ENCODE results near the gene DERL3.
"Not testable (repeated sequence)": the region's sequence is repeated elsewhere in the genome, so short reads cannot be mapped to it uniquely, and the experiment has no call there.

DERL3 gene

DNA sequence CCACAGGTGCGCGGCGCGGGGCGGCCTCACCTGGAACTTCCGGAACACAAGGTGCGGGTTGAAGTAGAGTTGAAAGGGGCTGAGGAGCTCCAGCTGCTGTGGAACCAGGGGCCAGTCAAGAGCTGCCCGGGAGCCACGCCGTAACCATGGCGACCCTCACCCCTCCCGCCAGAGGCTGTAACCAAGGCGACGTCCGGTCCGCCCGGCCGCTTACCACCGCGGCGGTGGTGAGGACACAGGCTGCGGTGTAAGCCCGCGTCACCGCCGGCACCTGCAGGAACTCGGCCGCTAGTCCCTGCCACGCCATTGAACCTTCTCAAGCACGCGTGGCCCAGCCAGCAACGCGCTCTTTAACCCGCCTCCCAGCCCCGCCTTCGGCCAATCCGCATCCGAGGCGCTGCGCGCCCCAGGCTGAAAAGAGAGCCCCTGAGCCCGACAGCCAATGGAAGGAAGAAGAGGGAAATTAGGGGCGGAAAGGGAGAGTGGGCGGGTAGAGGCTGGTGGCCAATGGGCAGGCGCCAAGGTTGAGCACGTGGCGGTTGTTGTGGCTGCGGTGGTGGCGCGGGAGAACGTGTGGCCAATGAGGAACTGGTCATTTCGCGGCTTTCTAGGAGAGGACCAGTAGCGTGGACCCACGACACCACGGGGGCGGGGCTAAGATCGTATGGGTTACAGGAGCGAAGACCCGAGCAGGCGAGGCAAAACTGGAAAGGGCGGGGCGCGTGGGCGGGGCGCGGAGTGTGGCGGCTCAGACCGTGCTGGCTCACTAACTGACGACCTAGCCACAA lies at the start of gene DERL3:
DERL3 (minus strand) TSS at position 326 of the 788 bp plus-strand sequence; CDS start at position 307, 19 bp downstream.
- DNase-seq = peak; percentile 97

DNA sequence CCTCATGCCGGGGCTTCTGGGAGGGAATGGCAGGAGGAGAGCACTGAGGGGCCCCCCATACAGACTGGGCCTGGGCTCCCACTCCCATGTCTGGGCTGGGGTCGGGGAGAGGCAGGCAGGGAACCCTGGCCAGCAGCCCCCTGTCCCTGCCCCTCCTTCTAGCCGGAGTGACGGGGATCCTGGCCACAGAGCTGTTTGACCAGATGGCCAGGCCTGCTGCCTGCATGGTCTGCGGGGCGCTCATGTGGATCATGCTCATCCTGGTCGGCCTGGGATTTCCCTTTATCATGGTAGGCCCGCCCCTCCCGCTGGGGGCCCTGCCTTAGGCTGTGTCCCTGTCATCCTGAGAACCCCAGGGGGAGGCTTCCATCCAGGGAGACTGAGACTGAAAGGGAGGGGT lies 45.3 kb upstream of the DERL3 start:
- DNase-seq = no peak

DNA sequence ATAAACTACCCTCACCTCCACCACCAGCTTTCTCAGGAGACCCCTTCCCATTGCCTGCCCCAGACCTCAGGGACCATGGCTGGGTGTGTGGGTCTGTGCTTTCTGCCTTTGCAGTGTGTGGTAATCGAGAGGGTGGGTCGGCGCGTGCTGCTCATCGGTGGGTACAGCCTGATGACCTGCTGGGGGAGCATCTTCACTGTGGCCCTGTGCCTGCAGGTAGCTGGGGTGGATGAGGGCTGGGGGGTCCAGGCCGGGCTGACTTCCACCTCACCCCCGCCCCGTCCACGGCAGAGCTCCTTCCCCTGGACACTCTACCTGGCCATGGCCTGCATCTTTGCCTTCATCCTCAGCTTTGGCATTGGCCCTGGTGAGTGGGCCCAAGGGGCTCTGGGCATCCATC lies 44.9 kb upstream of the DERL3 start:
- no peak for DNase-seq

DNA sequence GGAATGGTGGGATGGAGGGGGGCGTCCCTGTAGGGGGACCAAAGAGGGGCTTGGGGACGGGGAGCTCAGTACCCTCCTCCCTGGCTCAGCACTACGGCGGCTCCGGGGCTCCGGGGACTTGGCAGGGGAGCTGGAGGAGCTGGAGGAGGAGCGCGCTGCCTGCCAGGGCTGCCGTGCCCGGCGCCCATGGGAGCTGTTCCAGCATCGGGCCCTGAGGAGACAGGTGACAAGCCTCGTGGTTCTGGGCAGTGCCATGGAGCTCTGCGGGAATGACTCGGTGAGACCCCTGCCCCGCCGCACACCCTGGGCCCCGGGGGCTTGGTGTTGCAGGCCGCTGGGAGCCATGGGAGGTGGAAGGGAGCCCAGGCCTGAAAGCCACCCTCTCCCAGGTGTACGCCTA lies 43.6 kb upstream of the DERL3 start:
- no peak for DNase-seq

DNA sequence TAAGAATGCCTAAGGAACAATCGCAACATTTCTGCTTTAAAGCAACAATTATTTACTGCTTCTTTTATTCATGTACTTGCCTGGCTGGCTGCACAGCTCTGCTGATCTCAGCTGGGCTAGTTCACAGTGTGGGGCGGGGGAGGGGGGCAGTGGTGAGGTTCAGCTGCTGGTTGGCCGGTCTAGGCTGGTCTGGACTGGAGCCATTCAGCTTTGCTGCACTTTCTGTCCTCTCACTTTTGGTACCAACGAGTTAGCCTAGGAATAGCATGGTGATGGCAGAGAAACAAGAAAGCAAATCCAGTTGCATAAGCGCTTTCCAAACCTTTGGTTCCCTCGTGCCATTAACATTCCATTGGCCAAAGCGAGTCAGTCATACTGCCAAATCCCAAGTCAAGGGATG lies 39.4 kb upstream of the DERL3 start:
- DNase-seq = no peak

DNA sequence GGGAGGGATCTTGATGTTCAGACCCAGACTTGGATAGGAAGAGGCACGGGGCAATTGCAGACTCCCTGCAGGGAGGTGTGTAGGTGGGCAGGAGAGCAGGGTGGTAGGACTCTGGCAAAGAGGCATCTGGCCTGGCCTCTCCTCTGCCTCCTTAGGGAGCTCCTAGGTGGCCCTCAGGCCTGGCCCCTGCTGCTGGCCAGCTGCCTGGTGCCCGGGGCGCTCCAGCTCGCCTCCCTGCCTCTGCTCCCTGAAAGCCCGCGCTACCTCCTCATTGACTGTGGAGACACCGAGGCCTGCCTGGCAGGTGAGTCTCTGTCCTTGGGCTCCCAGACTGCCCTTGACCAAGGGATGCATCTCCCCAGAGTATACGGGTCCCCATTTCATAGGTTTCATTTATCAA lies 38.8 kb upstream of the DERL3 start:
- no peak for DNase-seq

DNA sequence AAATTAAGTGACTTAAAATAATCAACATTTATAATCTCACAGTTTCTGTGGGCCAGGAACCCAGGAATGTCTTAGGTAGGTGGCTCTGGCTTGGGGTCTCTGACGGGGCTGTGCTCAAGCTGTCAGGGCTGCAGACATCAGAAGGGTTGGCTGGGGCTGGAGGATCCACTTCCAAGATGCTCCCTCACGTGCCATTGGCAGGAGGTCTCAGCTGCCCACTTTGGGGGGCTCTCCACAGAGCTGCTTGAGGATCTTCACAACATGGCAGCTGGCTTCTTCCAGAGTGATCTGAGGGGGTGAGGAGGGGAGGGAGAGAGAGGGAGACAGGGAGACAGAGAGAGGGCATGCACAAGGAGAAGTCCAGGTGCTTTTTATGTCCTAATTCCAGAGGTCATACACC lies 37.0 kb upstream of the DERL3 start:
- no peak for DNase-seq

DNA sequence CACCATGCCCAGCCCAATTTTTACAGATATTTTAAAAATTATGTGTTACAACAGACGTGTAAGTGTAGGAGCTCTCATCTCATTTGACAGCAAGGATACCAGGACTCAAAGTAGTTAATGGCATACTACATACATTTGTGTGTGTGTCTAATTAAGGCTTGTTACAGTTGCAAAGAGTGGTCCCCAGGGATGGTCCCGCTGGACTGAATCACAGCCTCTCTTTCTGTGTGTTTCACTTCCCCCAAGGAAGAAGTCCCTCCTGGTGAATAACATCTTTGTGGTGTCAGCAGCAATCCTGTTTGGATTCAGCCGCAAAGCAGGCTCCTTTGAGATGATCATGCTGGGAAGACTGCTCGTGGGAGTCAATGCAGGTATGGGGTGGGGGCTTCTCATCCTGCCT lies 36.1 kb upstream of the DERL3 start:
- DNase-seq = no peak

DNA sequence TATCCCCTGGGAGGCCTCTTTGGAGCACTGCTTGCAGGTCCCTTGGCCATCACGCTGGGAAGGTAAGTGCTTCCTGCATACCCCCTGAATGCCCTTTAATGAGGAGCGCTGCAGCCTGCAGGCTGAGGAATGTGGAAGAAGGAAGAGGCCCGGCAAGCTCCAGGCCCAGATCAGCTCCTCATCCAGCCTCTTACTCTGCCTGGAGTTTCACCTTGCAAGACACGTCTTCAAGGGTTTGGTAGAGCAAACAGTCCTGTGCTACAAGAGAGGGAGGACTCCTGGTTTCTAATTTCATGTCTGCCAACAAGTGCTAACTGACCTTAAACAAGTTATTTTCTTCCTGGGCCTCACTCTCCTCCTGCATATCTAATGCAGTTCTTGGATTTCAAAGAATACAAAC lies 29.8 kb upstream of the DERL3 start:
- no peak for DNase-seq

DNA sequence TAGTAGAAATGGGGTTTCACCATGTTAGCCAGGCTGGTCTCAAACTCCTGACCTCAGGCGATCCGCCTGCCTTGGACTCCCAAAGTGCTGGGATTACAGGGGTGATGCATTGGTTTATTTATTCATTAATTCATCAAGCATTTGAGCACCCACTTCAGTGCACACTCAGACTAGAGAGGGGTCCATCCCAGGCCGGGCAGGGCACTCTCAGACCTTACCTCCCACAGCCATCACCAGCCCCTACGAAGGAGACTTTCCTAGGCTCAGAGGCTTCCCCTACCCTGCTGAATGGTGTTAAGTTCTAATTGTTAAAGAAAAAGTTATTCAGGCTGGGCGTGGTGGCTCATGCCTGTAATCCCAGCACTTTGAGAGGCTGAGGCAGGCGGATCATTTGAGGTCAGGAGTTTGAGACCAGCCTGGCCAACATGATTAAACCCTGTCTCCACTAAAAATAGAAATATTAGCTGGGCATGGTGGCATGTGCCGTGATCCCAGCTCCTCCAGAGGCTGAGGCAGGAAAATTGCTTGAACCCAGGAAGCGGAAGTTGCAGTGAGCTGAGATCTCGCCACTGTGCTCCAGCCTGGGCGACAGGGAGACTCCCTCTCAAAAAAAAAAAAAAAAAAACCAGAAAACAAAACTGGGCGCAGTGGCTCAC lies 25.8 kb upstream of the DERL3 start:
- not testable (repeated sequence) for DNase-seq

DNA sequence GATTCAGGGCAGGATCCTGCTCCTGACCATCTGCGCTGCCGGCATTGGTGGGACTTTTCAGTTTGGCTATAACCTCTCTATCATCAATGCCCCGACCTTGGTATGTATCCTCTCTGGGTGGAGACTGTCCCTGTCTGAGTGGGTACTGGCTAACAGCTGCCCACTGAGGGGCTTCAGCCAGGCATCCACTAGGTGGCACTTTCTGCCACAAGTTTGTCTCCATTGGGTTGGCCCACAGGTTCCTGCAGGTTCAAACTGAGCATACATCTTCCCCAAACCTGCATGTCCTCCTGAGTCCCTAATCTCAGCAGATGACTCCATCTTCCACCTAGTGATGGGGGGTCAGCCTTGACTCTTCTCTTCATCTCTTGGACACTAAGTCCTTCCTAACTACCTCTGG lies 23.3 kb upstream of the DERL3 start:
- DNase-seq = peak; percentile 48

DNA sequence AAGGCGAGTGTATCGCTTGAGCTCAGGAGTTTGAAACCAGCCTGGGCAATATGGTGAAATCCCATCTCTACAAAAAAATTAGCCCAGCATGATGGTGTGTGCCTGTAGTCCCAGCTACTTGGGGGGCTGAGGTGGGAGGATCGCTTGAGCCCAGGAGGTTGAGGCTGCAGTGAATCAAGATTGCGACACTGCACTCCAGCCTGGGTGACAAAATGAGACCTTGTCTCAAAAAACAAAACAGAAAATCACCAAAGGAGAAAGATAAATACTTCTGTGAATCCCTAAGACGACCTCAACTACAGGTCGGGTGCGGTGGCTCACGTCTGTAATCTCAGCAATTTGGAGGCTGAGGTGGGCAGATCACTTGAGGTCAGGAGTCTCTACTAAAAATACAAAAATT lies 21.4 kb upstream of the DERL3 start:
- not testable (repeated sequence) for DNase-seq

DNA sequence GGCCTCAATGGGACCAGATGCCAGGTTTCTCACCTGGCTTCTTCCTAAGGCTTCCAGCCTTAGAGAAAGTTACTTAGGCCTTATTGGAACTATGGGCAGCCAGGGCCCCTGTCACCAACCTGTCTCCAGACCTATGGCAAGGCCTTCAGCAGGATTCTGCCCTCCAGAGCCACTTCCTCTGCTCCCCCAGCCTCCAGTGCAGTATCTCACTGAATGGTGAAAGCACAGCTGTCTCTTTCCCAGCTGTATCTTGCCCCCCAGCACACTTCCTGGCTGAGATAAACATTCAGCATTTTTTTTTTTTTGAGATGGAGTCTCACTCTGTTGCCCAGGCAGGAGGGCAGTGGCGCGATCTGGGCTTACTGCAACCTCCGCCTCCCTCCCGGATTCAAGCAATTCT lies 20.4 kb upstream of the DERL3 start:
- no peak for DNase-seq

DNA sequence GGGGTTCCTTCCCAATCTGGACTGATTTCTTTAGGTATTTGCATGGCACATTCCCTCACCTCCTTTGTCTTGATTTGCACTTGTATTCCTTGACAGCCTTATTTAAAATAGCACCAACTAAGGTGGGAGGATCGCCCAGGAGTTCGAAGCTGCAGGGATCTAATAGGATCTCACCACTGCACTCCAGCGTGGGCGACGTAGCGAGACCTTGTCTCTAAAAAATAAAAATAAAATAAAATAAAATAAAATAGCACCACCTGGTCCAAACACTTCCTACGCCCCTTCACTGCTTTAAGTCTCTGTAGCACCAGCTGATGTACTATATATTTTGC lies 19.6 kb upstream of the DERL3 start:
- DNase-seq = no peak

DNA sequence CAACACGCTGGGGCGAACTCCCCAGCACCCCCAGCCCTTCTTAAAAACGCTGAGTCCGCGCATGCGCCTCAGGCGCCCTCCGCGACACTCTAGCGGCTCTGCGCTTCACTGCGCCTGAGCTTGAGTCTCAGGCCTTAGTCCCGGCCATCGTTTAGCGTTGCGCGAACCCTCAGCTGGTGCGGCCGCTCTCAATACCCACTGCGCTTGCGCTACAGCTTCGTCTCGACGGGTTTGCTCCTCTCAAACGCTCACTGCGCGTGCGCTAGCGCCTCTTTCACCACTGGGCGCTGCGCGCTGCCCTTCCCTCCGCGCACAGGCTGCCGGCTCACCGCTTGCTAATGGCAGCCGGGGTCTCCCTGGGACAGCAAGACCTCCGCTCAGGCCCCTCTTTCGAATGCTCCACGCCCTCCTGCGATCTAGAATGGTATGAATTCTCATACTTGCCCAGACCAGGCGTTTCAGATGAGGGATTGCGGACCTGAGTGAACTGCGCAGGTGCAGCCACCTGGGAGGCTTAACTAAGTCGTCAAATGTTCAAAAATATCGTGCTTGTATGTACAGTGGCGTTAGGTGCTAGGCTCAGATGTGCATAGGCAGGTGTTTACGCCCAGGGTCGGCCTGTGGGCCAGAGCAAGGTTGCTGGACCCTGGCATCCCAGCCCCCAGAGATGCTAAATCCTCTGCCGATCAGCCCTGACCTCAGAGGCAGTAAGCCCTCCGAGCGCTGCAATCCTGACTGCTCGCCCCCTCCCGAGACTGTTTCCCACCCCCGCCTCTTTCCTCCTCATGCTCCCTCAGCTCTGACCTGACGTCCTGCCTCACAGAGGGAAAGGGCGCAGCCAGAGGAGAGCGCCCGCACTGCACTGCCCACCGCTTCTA lies 19.0 kb upstream of the DERL3 start, which contains the start of gene SLC2A11:
SLC2A11 (plus strand) TSS at position 270 of the 878 bp plus-strand sequence; CDS start at position 395, 125 bp downstream.
- peak; percentile 98 for DNase-seq

DNA sequence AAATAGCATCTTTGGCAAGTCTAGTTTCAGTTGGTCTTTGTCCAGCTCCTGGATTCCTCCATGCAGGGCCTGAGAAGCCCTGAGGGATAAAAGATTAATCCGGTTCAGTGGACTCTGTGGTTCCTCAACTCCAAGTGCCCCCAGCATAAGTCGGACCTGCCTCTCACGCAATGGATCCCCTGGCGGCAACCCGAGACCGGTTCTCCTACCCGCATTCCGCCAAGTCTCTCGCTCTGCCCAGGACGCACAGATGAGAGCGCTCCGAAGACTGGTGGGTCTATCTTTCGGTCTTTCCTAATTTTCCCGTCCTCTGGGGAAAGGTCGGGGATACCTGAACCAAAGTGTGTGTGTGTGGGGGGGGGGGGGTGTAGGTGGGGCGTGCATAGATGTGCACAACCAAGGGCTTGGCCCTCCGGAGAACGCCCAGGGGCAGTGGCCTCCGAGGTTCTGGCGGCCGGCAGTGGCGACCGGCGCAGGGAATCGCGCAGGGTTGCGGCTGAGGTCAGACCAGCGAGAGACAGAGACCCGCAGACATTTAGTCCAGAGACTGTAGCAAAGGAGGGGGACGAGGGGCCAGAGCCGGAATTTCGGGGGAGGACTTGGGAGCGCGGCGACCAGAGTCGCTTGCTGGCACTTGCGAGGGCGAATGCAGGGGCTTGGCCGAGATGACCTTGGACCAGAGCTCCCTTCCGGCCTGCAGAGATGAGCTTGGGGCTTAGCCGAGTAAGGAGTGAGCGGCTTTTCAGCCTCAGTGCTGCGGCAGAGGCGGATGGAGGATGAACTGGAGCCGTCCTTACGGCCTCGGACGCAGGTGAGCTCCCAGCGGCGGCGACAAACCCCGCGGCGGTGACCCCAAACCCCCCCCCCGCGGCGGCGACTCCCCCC lies 18.2 kb upstream of the DERL3 start:
- DNase-seq = peak; percentile 44

DNA sequence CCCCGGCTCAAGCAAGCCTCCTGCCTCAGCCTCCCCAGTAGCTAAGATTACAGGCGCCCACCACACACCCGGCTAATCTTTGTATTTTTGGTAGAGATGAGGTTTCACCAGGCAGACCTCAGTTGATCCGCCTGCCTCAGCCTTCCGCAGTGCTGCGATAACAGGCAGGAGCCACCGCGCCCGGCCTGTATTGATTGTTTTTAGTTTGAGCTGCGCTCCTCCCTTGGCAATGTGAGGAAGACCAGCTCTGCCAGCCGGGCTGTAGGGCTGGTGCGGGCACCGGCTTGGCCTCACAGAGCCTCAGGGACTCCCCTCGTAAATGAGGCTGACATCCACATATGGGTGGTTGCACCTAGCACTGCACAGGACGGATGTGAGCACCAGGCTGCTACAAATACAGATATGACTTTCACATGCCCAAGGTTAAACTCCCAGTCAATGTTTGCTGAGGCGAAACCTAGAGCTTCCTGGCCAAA lies 11.4 kb upstream of the DERL3 start:
- no peak for DNase-seq

DNA sequence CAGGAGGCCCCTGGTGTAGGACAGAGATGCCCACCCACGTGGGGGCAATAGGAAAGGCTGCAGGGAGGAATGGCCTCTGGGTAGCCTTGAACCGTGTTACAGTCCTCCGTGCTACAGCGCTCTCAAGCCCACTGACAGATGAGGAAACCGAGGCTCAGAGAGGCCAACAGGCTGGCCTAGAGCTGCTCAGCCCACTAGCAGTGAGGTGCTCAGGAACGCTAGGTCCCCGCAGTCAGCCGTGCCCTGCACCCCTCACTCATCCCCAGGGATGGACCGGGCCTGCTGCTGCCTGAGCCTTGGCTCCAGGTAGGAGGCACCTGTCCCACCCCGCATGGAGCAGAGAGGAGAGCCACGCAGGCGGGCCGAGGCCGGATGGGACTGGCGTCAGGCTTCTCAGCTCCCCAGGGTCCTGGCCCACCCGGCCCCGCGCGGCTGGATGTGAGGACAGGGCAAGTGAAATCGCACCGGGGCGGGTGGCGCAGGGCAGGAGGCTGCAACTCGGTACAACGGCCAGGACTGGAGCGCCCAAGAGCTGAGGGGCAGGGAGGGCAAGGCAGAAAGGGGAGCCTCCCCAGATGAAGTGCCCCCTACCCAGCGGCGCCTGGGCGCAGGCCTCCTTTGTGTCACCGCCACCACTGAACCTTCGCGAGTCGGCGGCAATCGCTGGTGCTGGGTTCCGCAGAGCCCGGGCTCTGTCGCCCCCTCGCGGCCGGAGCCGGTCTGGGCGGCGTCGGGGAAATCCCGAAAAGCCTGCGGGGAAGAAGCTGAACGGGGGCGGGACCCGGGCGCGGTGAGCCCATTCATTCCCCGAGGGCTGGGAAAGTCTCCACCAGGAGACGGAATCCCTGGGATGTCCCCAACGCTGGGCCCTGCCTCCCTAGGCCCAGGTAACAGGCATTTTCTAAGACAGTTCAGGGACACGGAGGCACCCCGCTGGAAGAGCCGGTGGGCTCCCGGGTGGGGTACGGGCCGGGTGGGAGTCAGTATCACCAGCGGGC lies 10.5 kb upstream of the DERL3 start:
- DNase-seq = peak; percentile 63

DNA sequence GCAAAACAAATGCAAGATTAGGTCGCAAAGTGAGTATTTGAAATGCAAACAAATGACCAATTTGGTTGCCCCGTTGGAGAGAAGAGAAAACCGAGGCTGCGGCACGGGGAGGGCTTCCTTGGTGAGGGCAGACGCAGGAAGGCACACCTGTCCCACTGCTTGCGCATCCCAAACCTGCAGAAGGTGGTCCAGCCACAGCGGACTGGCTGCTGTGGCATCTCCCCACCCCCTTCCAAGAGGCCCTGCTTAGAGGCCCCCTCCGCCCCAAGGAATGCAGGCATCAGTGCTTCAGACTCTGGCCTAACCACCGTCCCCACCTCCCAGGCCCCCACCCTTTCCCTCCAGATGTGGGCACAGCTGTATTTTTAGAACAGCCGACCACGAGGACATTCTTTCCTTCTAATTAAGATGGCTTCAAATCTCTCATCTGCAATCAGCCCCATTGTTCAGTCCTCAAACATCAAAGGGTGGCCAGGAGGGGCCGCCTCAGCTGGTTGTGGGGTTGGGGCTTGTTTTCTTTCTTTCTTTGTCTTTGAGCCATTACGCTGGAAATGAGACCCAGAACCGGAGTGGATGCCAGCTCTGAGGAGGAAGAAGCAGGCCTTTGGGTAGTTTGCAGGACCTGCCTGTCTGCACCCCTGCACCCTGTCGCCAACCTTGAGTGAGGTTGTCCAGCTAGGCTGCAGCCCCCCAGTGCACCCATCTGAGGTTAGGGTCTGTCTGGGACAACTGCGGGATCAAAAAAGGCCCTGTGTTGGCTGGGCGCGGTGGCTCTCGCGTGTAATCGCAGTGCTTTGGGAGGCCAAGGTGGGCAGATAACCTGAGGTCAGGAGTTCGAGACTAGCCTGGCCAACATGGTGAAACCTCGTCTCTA lies 9.4 kb upstream of the DERL3 start:
- DNase-seq = peak; percentile 8

DNA sequence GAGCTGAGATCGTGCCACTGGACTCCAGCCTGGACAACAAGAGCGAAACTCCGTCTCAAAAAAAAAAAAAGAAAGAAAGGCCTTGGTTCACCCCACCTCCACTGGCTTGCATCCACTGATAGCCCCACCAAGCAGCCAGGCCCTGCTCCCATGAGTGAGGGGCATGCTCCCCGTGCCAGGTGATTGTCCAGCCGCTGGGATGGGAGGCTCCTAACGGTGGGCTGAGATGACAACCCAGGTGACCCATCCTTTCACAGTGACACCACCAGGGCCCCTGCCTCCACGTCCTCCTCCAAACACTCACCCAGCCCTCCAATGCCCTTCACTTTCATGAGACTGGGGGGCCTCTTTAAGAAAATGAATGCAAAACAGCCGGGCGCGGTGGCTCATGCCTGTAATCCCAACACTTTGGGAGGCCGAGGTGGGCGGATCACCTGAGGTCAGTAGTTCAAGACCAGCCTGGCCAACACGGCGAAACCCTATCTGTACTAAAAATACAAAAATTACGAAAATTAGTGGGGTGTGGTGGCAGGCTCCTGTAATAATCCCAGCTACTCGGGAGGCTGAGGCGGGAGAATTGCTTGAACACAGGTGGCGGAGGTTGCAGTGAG lies 8.6 kb upstream of the DERL3 start:
- no peak for DNase-seq
